Measurements from ENCODE around the gene PPP1R12B. TPM values are rescaled to one million over a fixed set of nuclear protein-coding genes. Genes with fewer than 3 reads are reported as not detected.
"Not testable (repeated sequence)": the region's sequence is repeated elsewhere in the genome, so short reads cannot be mapped to it uniquely, and the experiment has no call there.

The PPP1R12B gene
- total RNA-seq, 1 donor, result 21.6 TPM

- no peak for TF ChIP-seq CTCF (IDR thresholded peaks at IDR 0.05; ENCODE audit: insufficient read depth, low read depth, low read length)
- DNase-seq (ENCODE audit: low read depth), result no peak
- no peak overlapping the region for H3K4me3 ChIP-seq (ENCODE audit: low read depth, low read length)
These were observed 48.8 kb downstream of the PPP1R12B start for GRCh38 chr1:202397256-202397655.

- not testable (repeated sequence) for H3K4me3 ChIP-seq (ENCODE audit: low read depth, low read length); DNase-seq (ENCODE audit: low read depth)
These were observed 49.9 kb downstream of the PPP1R12B start for GRCh38 chr1:202398439-202398838.

GRCh38 chr1:202401771-202402170 is 53.3 kb downstream of the PPP1R12B start:
- DNase-seq (ENCODE audit: low read depth); H3K4me3 ChIP-seq (ENCODE audit: low read depth, low read length): not testable (repeated sequence)

GRCh38 chr1:202403381-202403780 is 54.9 kb downstream of the PPP1R12B start:
- H3K4me3 ChIP-seq (ENCODE audit: low read depth, low read length); DNase-seq (ENCODE audit: low read depth): not testable (repeated sequence)

GRCh38 chr1:202405928-202406327 is 57.4 kb downstream of the PPP1R12B start:
- TF ChIP-seq CTCF (IDR thresholded peaks at IDR 0.05; ENCODE audit: insufficient read depth, low read depth, low read length), result no peak
- no peak overlapping the region for H3K4me3 ChIP-seq (ENCODE audit: low read depth, low read length)
- DNase-seq (ENCODE audit: low read depth), result no peak

GRCh38 chr1:202406896-202407295 is 58.4 kb downstream of the PPP1R12B start:
- not testable (repeated sequence) for H3K4me3 ChIP-seq (ENCODE audit: low read depth, low read length); DNase-seq (ENCODE audit: low read depth)

GRCh38 chr1:202407378-202407777 is 58.9 kb downstream of the PPP1R12B start:
- H3K4me3 ChIP-seq (ENCODE audit: low read depth, low read length); DNase-seq (ENCODE audit: low read depth): not testable (repeated sequence)

GRCh38 chr1:202410251-202410650 is 61.8 kb downstream of the PPP1R12B start:
- H3K4me3 ChIP-seq (ENCODE audit: low read depth, low read length); DNase-seq (ENCODE audit: low read depth): not testable (repeated sequence)

- not testable (repeated sequence) for H3K4me3 ChIP-seq (ENCODE audit: low read depth, low read length)
- DNase-seq (ENCODE audit: low read depth), result peak; percentile 41
These were observed 62.4 kb downstream of the PPP1R12B start for GRCh38 chr1:202410854-202411357.

GRCh38 chr1:202411422-202411821 is 62.9 kb downstream of the PPP1R12B start:
- no peak for TF ChIP-seq CTCF (IDR thresholded peaks at IDR 0.05; ENCODE audit: insufficient read depth, low read depth, low read length)
- no peak for DNase-seq (ENCODE audit: low read depth)
- no peak overlapping the region for H3K4me3 ChIP-seq (ENCODE audit: low read depth, low read length)

GRCh38 chr1:202412421-202412820 is 63.9 kb downstream of the PPP1R12B start:
- DNase-seq (ENCODE audit: low read depth); H3K4me3 ChIP-seq (ENCODE audit: low read depth, low read length): not testable (repeated sequence)

- no peak overlapping the region for H3K4me3 ChIP-seq (ENCODE audit: low read depth, low read length)
- DNase-seq (ENCODE audit: low read depth), result no peak
- TF ChIP-seq CTCF (IDR thresholded peaks at IDR 0.05; ENCODE audit: insufficient read depth, low read depth, low read length), result no peak
These were observed 68.1 kb downstream of the PPP1R12B start for GRCh38 chr1:202416641-202417040.

GRCh38 chr1:202417141-202417540 is 68.6 kb downstream of the PPP1R12B start:
- H3K4me3 ChIP-seq (ENCODE audit: low read depth, low read length); DNase-seq (ENCODE audit: low read depth): not testable (repeated sequence)

GRCh38 chr1:202417762-202418201 is 69.3 kb downstream of the PPP1R12B start:
- not testable (repeated sequence) for DNase-seq (ENCODE audit: low read depth); H3K4me3 ChIP-seq (ENCODE audit: low read depth, low read length)

- DNase-seq (ENCODE audit: low read depth); H3K4me3 ChIP-seq (ENCODE audit: low read depth, low read length): not testable (repeated sequence)
These were observed 71.2 kb downstream of the PPP1R12B start for GRCh38 chr1:202419731-202420130.

All from fibroblast of villous mesenchyme (primary cell).